HG03442 (cell line): ENCODE data around the gene DDX5.

ENCODE experiments used
- ATAC-seq: cut with Tn5 transposase; IDR thresholded peaks from one replicate; pipeline ENCODE4 v1.9.1; 2021; ENCODE audit warnings: mild to moderate bottlenecking, moderate library complexity; ENCODE audit not compliant: unreplicated experiment

DDX5 gene

GRCh38 chr17:64506201-64506575 lies at the start of gene DDX5:
Gene DDX5 (minus strand): TSS chr17:64506289. CDS start chr17:64506119, 170 bp downstream.
- peak; percentile 57 for ATAC-seq

DNA sequence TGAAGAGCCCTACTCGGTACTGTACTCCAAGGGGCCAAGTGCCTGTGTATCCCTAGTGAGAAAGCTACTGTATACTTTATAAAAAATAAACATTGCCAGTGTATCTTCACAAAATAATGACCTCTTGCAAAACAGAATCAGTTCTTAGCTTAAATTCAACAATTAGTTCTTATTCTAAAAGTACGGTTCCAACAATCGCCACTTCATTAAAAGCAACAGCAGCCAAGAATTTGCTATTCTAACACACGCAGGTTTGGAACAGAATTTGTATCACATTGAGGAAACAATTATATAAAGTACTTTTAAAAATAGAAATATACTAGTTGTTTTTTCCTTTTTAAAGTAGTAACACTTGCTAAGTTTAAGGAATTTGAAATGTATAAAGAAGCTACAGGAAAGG lies 49.2 kb upstream of the DDX5 start:
- no peak for ATAC-seq

DNA sequence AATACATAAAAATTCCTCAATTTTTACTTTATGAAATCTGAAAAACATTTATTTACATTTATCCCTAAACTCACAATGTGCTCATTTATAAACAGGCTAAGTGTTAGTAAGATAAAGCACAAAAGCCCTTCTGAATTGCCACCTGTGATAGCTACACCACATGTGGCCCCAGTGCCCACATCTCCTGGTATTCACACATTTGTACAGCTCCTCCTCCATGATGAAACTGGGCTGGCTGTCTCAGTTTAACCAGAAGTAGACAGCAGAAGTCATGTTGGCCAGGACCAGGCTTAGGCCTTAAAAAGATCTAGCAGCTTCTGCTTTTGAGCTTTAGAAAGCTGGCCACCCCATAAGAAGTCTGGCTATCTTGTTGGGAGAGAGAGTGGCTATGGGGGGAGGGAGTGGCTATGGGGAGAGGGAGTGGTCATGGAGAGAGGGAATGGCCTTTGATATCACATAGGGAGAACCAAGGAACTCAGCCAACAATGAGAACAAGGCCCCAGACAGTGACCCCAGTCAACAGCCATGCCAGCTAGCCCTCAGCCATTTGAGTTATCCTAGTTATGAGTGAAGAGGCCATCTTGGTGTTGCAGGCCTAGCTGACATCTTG lies 48.0 kb upstream of the DDX5 start:
- no peak for ATAC-seq

GRCh38 chr17:64551461-64551860 lies 45.4 kb upstream of the DDX5 start:
- ATAC-seq = no peak

- no peak for ATAC-seq
Measured at GRCh38 chr17:64547319-64547718, 41.2 kb upstream of the DDX5 start.

DNA sequence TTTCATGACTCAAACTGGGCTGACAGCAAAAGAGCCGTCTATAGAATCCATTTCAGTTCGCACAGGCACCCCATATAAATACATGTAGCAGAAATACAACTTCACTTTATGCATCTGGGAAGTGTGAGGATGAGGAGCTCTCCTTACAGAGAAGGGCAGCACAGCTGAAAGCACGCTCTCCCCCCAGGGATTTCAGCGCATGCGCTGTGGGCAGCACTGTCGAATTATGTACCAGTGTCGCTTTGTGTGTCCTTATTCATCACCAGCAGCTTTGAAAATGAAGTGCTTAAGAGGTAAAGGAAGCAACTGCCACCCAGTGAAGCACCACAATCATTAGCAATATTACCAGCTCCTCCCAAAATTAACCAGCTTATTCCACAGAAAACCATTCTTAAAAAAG lies 40.6 kb upstream of the DDX5 start:
- no peak for ATAC-seq

GRCh38 chr17:64544742-64545141 lies 38.7 kb upstream of the DDX5 start:
- no peak for ATAC-seq

GRCh38 chr17:64540118-64540776 lies 34.2 kb upstream of the DDX5 start:
- ATAC-seq = no peak

DNA sequence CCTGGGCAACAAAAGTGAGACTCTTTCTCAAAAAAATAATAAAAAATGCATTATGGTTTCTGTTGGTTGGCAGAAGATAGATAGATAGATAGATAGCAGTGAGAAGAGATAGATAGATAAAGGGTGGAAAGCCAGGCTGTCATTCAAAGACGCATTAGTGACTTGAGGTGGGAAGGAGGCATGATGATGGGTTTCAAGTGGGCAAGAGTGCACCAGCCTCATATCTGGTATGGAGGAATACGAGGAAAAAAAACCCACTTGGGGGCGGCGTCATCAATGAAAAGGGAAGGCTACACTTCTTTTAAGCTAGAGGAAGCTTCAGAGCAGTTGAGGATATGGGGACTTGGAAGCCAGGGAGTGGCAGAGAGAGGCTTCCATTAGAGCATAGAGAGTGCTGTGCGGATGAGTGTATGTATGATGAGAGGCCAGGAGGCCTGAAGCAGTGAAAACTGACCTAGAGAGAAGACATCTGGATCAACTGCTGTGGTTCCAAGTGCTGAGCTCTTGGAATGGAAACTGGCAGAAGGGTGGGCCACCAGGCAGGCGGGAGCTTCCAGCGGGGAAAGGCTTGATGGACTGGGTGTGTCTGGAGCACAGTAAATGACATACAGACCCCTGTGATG lies 32.5 kb upstream of the DDX5 start:
- ATAC-seq = no peak

GRCh38 chr17:64537488-64537887 lies 31.4 kb upstream of the DDX5 start:
- no peak for ATAC-seq

DNA sequence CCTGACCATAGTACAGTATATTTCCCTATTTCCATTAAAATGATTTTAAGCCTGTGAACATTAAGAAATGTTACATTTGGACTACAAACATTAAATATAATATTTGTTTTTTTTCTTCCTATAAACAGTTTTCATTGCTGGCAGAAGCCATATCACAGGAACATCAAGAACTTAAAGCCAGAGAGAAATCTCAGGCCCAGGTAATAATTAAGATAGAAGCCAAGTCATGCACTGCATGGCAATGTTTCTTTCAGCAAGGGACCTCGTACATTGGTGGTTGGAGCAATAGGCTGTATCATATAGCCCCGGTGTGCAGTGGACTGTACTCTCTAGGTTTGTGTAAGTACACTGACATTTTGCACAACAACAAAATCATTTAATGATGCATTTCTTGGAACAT lies 30.8 kb upstream of the DDX5 start:
- no peak for ATAC-seq

GRCh38 chr17:64535357-64535756 lies 29.3 kb upstream of the DDX5 start:
- ATAC-seq = no peak

- ATAC-seq = no peak
Measured at GRCh38 chr17:64534187-64534586, 28.1 kb upstream of the DDX5 start.

DNA sequence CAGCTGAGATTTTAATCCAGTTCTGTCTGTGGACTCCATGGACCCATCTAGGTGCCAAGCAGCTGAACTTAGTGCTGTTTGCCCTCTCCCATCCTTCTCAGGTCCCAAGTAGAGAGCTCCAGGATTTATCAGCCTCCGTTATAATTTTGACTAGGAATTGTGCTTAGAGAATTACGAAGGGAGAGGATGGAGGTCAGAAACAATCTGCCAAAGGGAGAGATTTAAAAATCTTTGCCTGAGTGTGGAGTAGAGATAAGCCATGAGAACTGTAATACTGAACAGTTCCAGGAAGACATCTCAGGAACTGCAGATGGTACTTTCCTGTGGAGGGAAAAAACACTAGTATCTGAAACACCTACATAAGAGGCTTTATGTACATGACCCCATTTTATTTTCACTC lies 27.7 kb upstream of the DDX5 start:
- ATAC-seq = no peak

DNA sequence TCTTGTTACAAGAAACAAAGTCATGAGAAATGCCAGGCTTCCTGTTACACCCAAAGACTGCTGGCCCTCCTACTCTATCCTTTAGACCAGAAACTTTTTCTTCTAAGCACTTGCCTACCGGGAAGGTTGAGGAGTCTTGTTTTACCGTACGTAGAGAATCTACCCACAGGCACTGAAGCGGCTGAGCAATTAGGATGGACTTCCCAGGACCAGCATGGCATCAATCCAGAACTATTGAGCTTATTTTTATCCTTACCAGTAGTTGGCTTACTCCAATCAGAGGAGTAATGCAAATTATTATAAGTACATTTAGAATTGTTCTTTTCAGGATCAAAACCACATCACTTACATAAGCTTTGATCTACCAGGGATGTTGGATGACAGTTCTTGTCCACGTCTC lies 26.3 kb upstream of the DDX5 start:
- ATAC-seq = no peak

DNA sequence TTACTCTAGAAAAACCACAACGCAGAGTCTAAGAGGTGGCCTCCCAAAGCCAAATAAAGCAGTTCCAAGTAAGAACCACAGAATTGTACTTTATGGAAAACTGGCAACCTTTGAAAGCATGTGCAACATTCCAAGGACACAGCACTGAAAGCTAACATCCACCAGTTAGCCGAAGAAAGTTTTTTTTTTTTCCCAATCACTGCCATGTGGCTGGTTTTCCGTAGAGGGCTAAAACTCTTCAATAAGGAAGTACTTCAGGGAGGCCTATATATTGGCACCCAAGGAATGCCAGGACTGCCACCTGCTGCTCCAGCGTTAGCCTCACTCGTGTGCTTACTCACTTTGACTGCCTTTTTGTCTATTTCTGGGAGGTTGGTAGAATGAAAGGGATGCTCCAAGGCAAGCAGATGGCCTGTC lies 25.9 kb upstream of the DDX5 start:
- ATAC-seq = no peak

- no peak for ATAC-seq
Measured at GRCh38 chr17:64529221-64529620, 23.1 kb upstream of the DDX5 start.

DNA sequence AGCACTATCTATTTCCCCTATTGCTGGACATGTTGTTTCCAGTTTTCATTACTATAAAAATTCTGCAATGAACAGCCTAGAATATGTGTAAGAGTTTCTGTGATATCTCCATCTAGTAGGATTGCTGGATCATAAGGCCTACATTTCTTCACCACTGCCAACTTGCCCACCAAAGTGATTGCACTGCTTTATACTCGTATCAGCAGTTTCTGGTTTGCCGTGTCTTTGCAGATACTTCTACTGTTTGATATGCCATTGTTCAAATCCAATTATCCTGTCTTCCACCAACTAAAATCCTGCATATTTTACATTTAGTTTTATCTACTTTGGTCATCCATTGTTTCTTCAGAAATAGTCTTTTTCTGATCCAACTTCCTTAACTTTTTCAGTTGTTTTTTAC lies 21.8 kb upstream of the DDX5 start:
- ATAC-seq = no peak

- no peak for ATAC-seq
Measured at GRCh38 chr17:64520359-64520758, 14.3 kb upstream of the DDX5 start.

- no peak for ATAC-seq
Measured at GRCh38 chr17:64519601-64520000, 13.5 kb upstream of the DDX5 start.

- no peak for ATAC-seq
Measured at GRCh38 chr17:64515829-64516228, 9.7 kb upstream of the DDX5 start.

DNA sequence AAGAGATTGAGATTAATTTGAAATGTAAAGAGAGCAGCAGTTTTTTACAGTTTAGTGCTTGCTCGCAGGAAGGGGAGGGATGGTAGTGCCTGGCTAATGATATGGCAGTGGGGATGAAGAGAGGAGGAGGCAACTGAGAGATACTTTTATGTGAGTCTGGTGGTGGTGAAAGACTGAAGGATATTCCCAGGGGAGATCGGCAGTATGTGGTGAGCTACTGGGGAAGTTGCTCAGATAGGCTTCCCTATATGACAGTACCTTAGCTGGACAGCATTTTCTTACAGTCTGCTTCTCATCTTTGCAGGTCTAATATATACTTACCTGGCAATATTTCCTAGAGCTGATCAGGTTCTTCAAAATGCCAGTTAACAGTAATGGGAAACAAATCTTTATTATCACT lies 9.3 kb upstream of the DDX5 start:
- no peak for ATAC-seq

DNA sequence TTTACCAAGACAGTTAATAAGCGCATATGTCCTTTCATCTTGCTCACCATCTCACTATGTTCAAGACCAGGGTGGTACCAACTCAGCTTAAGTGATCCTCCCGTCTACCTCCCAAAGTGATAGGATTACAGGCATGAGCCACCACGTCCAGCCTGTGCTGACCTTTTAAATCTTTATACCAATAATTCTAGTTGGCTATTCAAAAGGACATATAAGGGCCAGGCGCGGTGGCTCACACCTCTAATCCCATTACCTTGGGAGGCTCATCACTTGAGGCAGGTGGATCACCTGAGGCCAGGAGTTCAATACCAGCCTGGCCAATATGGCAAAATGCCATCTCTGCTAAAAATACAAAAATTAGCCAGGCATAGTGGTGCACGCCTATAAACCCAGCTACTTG lies 3.1 kb upstream of the DDX5 start:
- ATAC-seq = no peak
